Measurements from ENCODE around the gene KLHL36.

The KLHL36 gene

GRCh38 chr16:84694980-84695379 lies 46.7 kb downstream of the KLHL36 start:
- Histone ChIP-seq H4K20me1 (ENCODE audit: insufficient read depth, low read length, poor library complexity, severe bottlenecking) (no peaks in the 10 kb centered on the region), H3K79me2 (ENCODE audit: insufficient read depth, low read length) (peaks cover 7% of the 10 kb centered on the region), H3K9me3 (ENCODE audit: insufficient read depth, low read depth, low read length) (no peaks in the 10 kb centered on the region), H3K4me1 (ENCODE audit: insufficient read depth, low read length, poor library complexity, severe bottlenecking) (peaks cover 8% of the 10 kb centered on the region), H3K9me2 (replicated peaks; ENCODE audit: low read depth, low read length) (no peaks in the 10 kb centered on the region), H3F3A (ENCODE audit: low read depth) (no peaks in the 10 kb centered on the region), H3K4me3 (ENCODE audit: low read length, poor library complexity, severe bottlenecking) (no peak overlapping the region), H3K9ac (ENCODE audit: low read depth, low read length, poor library complexity, severe bottlenecking) (no peak overlapping the region), H3K27me3 (ENCODE audit: insufficient read depth, low read length, poor library complexity, severe bottlenecking) (no peaks in the 10 kb centered on the region), H2AFZ (ENCODE audit: low read length) (no peak overlapping the region), H3K4me2 (ENCODE audit: low read depth, low read length, poor library complexity, severe bottlenecking) (no peak overlapping the region), H3K36me3 (ENCODE audit: insufficient read depth, low read length) (no peaks in the 10 kb centered on the region)
- TF ChIP-seq EZH2phosphoT487 (IDR thresholded peaks at IDR 0.05; ENCODE audit: borderline replicate concordance) (no peak), CTCF (conservative IDR thresholded peaks at IDR 0.05; ENCODE audit: low read length) (no peak)

DNA sequence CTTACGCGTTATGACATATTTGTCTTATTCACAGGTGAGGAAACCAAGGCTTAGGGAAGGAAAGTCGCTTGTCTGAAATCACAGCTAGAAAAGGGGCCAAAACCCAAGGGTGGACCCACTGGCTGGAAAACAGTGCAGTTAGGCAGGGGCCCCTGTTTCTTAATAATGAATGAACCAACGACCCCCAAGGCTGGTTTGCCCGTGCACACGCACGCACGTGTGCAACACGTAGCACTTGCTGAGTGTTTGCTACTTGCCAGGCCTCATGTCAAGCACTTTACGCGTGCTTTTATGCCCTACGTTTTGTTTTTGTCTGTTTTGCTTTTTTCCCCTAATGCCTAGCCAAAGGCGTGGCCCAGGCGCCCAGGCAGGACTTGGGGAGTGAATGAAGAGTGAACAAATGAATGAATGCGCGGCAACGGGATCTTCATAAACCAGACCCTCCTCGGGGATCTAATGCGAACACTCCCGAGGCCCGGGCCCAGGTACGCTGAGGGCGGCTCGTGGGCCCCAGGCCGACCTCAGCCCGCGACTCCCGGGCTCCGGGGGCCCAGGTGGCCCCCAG lies 50.9 kb downstream of the KLHL36 start:
- peaks cover 36% of the 10 kb centered on the region for H3K4me1 ChIP-seq (ENCODE audit: insufficient read depth, low read length, poor library complexity, severe bottlenecking)
- peaks cover 50% of the 10 kb centered on the region for H3K79me2 ChIP-seq (ENCODE audit: insufficient read depth, low read length)
- peak overlapping the region; percentile 82 for H3K4me2 ChIP-seq (ENCODE audit: low read depth, low read length, poor library complexity, severe bottlenecking)
- H4K20me1 ChIP-seq (ENCODE audit: insufficient read depth, low read length, poor library complexity, severe bottlenecking), result peaks cover 39% of the 10 kb centered on the region
- no peaks in the 10 kb centered on the region for H3K36me3 ChIP-seq (ENCODE audit: insufficient read depth, low read length)
- no peaks in the 10 kb centered on the region for H3K9me2 ChIP-seq (replicated peaks; ENCODE audit: low read depth, low read length)
- no peaks in the 10 kb centered on the region for H3K27me3 ChIP-seq (ENCODE audit: insufficient read depth, low read length, poor library complexity, severe bottlenecking)
- TF ChIP-seq CTCF (conservative IDR thresholded peaks at IDR 0.05; ENCODE audit: low read length), result no peak
- no peak for TF ChIP-seq EZH2phosphoT487 (IDR thresholded peaks at IDR 0.05; ENCODE audit: borderline replicate concordance)
- peak overlapping the region; percentile 86 for H3K9ac ChIP-seq (ENCODE audit: low read depth, low read length, poor library complexity, severe bottlenecking)
- peak overlapping the region; percentile 96 for H3K4me3 ChIP-seq (ENCODE audit: low read length, poor library complexity, severe bottlenecking)
- H3K9me3 ChIP-seq (ENCODE audit: insufficient read depth, low read depth, low read length), result no peaks in the 10 kb centered on the region
- H3F3A ChIP-seq (ENCODE audit: low read depth), result no peaks in the 10 kb centered on the region
- peak overlapping the region; percentile 93 for H2AFZ ChIP-seq (ENCODE audit: low read length)

DNA sequence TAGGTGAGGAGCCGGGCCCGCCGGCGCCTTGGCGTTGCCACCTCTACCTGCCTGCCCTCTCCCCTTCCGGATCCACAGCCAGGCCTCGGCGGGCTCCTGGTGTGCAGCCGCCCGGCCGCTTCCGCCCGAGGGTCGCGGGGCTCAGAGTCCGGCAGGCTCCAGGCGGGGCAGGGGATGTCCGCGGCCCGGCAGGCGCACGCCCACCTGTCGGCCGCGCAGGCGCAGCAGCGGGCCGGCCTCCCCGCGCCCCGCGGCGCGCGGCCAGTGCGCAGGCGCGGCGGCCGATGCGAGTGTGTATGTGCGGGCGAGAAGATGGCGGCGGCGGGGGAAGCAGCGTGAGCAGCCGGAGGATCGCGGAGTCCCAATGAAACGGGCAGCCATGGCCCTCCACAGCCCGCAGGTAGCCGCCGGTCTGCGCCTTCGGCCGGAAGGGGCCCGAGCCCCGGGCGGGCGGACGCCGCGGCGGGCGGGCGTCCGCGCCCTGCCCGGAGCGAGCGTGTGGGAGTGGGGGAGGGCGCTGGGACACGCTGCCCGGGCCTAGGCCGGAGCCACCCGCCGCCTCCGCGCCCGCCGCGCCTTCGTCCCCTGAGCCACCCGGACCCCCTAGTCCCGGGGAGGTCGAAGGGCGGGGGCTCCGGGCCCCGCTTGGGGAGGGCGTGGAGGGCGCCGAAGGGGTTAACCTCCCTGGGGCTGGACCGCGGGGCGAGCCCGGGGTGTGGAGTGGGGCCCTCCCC lies 51.6 kb downstream of the KLHL36 start, which contains the start of gene USP10:
USP10 (plus strand) TSS at position 289 of the 734 bp plus-strand sequence; CDS start at position 380, 91 bp downstream.
- peaks cover 45% of the 10 kb centered on the region for H4K20me1 ChIP-seq (ENCODE audit: insufficient read depth, low read length, poor library complexity, severe bottlenecking)
- H2AFZ ChIP-seq (ENCODE audit: low read length), result peak within 1 kb of the TSS; percentile 93
- H3F3A ChIP-seq (ENCODE audit: low read depth), result no peaks in the 10 kb centered on the region
- H3K9ac ChIP-seq (ENCODE audit: low read depth, low read length, poor library complexity, severe bottlenecking), result peak within 1 kb of the TSS; percentile 86
- H3K9me3 ChIP-seq (ENCODE audit: insufficient read depth, low read depth, low read length), result no peaks in the 10 kb centered on the region
- H3K9me2 ChIP-seq (replicated peaks; ENCODE audit: low read depth, low read length), result no peaks in the 10 kb centered on the region
- TF ChIP-seq CTCF (conservative IDR thresholded peaks at IDR 0.05; ENCODE audit: low read length) (no peak), EZH2phosphoT487 (IDR thresholded peaks at IDR 0.05; ENCODE audit: borderline replicate concordance) (no peak)
- H3K79me2 ChIP-seq (ENCODE audit: insufficient read depth, low read length), result peaks cover 56% of the 10 kb centered on the region
- H3K27me3 ChIP-seq (ENCODE audit: insufficient read depth, low read length, poor library complexity, severe bottlenecking), result no peaks in the 10 kb centered on the region
- no peaks in the 10 kb centered on the region for H3K36me3 ChIP-seq (ENCODE audit: insufficient read depth, low read length)
- H3K4me3 ChIP-seq (ENCODE audit: low read length, poor library complexity, severe bottlenecking), result peak within 1 kb of the TSS; percentile 96
- peaks cover 42% of the 10 kb centered on the region for H3K4me1 ChIP-seq (ENCODE audit: insufficient read depth, low read length, poor library complexity, severe bottlenecking)
- H3K4me2 ChIP-seq (ENCODE audit: low read depth, low read length, poor library complexity, severe bottlenecking), result peak within 1 kb of the TSS; percentile 88

Measured in Loucy (cell line).